WTC11 (cell line): ENCODE measurements around the gene EHF. TPM values are rescaled to one million over a fixed set of nuclear protein-coding genes. Genes with fewer than 3 reads are reported as not detected.

Experiments
- ATAC-seq: fragments of 200-7000 bp; cut with Tn5 transposase; 2 replicates; pipeline ENCODE4 v1.10.0; 2021; ENCODE audit warnings: mild to moderate bottlenecking, moderate library complexity
- CTCF ChIA-PET: fragments of 300-600 bp; sonication (Branson Sonifier 250); formaldehyde crosslinking; loops from one replicate; lab custom pipeline; 2021; ENCODE audit warnings: antibody characterized with exemption; lab: Charles Lee
- POLR2A ChIA-PET: fragments of 350-600 bp; sonication (Branson Sonifier 250); formaldehyde crosslinking; loops from one replicate; lab custom pipeline; 2021; ENCODE audit warnings: antibody characterized with exemption; lab: Charles Lee
- DNase-seq: peaks from one replicate; pipeline ENCODE4 v3.0.0; 2021; ENCODE audit warnings: low spot score
- H3K27ac Mint-ChIP-seq: 2 replicates; pipeline ENCODE4 v1.8.0; 2021; ENCODE audit warnings: mixed read lengths
- H3K27me3 Mint-ChIP-seq: 2 replicates; pipeline ENCODE4 v1.8.0; 2021; ENCODE audit warnings: low read depth, mild to moderate bottlenecking, moderate library complexity, mixed read lengths
- H3K36me3 Mint-ChIP-seq: 2 replicates; pipeline ENCODE4 v1.8.0; 2021; ENCODE audit warnings: mixed read lengths
- H3K4me1 Mint-ChIP-seq: 2 replicates; pipeline ENCODE4 v1.8.0; 2022; ENCODE audit warnings: mixed read lengths
- H3K4me3 Mint-ChIP-seq: 2 replicates; pipeline ENCODE4 v1.8.0; 2021; ENCODE audit warnings: mild to moderate bottlenecking, moderate library complexity, mixed read lengths
- H3K9me3 Mint-ChIP-seq: 2 replicates; pipeline ENCODE4 v1.8.0; 2021; ENCODE audit warnings: mixed read lengths
- CBFB ChIP-seq: sonication (generic); formaldehyde crosslinking; IDR thresholded peaks from 2 replicates; pipeline ENCODE4 v1.8.1; 2022; ENCODE audit warnings: mild to moderate bottlenecking, low read depth, missing genetic modification reagents
- CREM ChIP-seq: sonication (generic); formaldehyde crosslinking; IDR thresholded peaks from 2 replicates; pipeline ENCODE4 v1.8.1; 2022; ENCODE audit warnings: mild to moderate bottlenecking, missing genetic modification reagents, moderate library complexity
- FOXJ3 ChIP-seq: sonication (generic); formaldehyde crosslinking; IDR thresholded peaks from 2 replicates; pipeline ENCODE4 v1.9.0; 2021; ENCODE audit warnings: missing genetic modification reagents, mild to moderate bottlenecking, borderline replicate concordance
- GTF2I ChIP-seq: fragments of 250-450 bp; sonication (Bioruptor Pico); conservative IDR thresholded peaks from 2 replicates; pipeline ENCODE4 v1.4.0; 2021; ENCODE audit warnings: mild to moderate bottlenecking
- HMGA2 ChIP-seq: fragments of 250-450 bp; sonication (Bioruptor Pico); IDR thresholded peaks from 2 replicates; pipeline ENCODE4 v1.4.0; 2021; ENCODE audit warnings: mild to moderate bottlenecking, moderate library complexity
- IRF2 ChIP-seq: sonication (generic); formaldehyde crosslinking; IDR thresholded peaks from 2 replicates; pipeline ENCODE4 v1.8.0; 2022; ENCODE audit warnings: low read depth, missing genetic modification reagents, borderline replicate concordance
- JUN ChIP-seq: sonication (generic); formaldehyde crosslinking; IDR thresholded peaks from 2 replicates; pipeline ENCODE4 v1.8.0; 2023; ENCODE audit warnings: mild to moderate bottlenecking, missing genetic modification reagents
- MYBL2 ChIP-seq: sonication (generic); formaldehyde crosslinking; IDR thresholded peaks from 2 replicates; pipeline ENCODE4 v1.8.1; 2023; ENCODE audit warnings: mild to moderate bottlenecking, moderate library complexity, missing genetic modification reagents
- RELA ChIP-seq: sonication (generic); formaldehyde crosslinking; IDR thresholded peaks from 2 replicates; pipeline ENCODE4 v1.8.1; 2022; ENCODE audit warnings: missing genetic modification reagents, mild to moderate bottlenecking, borderline replicate concordance
- SMAD4 ChIP-seq: sonication (generic); formaldehyde crosslinking; IDR thresholded peaks from 2 replicates; pipeline ENCODE4 v1.8.0; 2022; ENCODE audit warnings: mild to moderate bottlenecking, missing genetic modification reagents
- SOX15 ChIP-seq: fragments of 250-450 bp; sonication (Bioruptor Pico); IDR thresholded peaks from 2 replicates; pipeline ENCODE4 v1.9.0; 2021; ENCODE audit warnings: mild to moderate bottlenecking
- TP53 ChIP-seq: sonication (generic); formaldehyde crosslinking; IDR thresholded peaks from 2 replicates; pipeline ENCODE4 v1.8.1; 2023; ENCODE audit warnings: mild to moderate bottlenecking, missing genetic modification reagents
- ZNF263 ChIP-seq: sonication (generic); formaldehyde crosslinking; IDR thresholded peaks from 2 replicates; pipeline ENCODE4 v1.8.1; 2022; ENCODE audit warnings: low read depth, mild to moderate bottlenecking, moderate library complexity, missing genetic modification reagents
- ZNF423 ChIP-seq: fragments of 250-450 bp; sonication (Bioruptor Pico); IDR thresholded peaks from 2 replicates; pipeline ENCODE4 v2.1.2; 2022; ENCODE audit warnings: mild to moderate bottlenecking, moderate library complexity
- total RNA-seq: library from RNA; stranded (reverse); gene quantifications from 3 replicates; pipeline ENCODE4 v1.2.3, GENCODE V29; 2021
- TF ChIP-seq, protein P1 (sequence below): sonication (generic); formaldehyde crosslinking; IDR thresholded peaks from 2 replicates; pipeline ENCODE4 v1.8.0; 2023; ENCODE audit warnings: mild to moderate bottlenecking, missing genetic modification reagents
- TF ChIP-seq, protein P2 (sequence below): sonication (generic); formaldehyde crosslinking; IDR thresholded peaks from 2 replicates; pipeline ENCODE4 v1.8.0; 2023; ENCODE audit warnings: missing genetic modification reagents
- TF ChIP-seq, protein P3 (sequence below): fragments of 250-450 bp; sonication (Bioruptor Pico); IDR thresholded peaks from 2 replicates; pipeline ENCODE4 v2.1.2; 2022; ENCODE audit warnings: mild to moderate bottlenecking, moderate library complexity
- TF ChIP-seq, protein P4 (sequence below): fragments of 250-450 bp; sonication (Bioruptor Pico); IDR thresholded peaks from 2 replicates; pipeline ENCODE4 v1.8.0; 2021; ENCODE audit warnings: mild to moderate bottlenecking
- TF ChIP-seq, protein P5 (sequence below): sonication (generic); formaldehyde crosslinking; IDR thresholded peaks from 2 replicates; pipeline ENCODE4 v1.8.1; 2023; ENCODE audit warnings: mild to moderate bottlenecking, missing genetic modification reagents, moderate library complexity
- TF ChIP-seq, protein P6 (sequence below): fragments of 250-450 bp; sonication (Bioruptor Pico); IDR thresholded peaks from 2 replicates; pipeline ENCODE4 v1.9.0; 2021; ENCODE audit warnings: mild to moderate bottlenecking, borderline replicate concordance

The EHF gene
- total RNA-seq, 1 experiment from 2014 or later, result 0.46 TPM

DNA sequence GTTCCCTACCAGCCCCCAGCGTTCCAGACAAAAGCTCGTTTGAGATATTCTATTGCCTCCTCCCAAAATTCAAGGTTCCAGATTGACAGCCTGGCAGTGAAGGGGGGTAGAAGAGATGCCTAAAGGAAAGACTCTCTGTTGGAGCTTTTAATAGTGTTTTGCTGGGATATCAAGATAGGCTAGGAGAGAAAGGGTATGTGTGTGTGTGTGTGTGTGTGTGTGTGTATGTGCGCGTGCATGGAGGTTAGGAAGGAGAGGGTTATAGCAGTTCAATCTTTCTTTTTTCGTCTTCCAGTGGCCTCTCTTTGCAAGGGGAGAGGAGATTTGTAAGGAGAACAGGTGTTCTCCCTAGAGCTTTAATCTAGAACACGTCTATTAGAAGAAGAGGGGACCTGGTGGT is 22.0 kb downstream of the EHF start (continued):
- TF ChIP-seq, protein P1, sequence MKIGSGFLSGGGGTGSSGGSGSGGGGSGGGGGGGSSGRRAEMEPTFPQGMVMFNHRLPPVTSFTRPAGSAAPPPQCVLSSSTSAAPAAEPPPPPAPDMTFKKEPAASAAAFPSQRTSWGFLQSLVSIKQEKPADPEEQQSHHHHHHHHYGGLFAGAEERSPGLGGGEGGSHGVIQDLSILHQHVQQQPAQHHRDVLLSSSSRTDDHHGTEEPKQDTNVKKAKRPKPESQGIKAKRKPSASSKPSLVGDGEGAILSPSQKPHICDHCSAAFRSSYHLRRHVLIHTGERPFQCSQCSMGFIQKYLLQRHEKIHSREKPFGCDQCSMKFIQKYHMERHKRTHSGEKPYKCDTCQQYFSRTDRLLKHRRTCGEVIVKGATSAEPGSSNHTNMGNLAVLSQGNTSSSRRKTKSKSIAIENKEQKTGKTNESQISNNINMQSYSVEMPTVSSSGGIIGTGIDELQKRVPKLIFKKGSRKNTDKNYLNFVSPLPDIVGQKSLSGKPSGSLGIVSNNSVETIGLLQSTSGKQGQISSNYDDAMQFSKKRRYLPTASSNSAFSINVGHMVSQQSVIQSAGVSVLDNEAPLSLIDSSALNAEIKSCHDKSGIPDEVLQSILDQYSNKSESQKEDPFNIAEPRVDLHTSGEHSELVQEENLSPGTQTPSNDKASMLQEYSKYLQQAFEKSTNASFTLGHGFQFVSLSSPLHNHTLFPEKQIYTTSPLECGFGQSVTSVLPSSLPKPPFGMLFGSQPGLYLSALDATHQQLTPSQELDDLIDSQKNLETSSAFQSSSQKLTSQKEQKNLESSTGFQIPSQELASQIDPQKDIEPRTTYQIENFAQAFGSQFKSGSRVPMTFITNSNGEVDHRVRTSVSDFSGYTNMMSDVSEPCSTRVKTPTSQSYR (CRISPR knock-in tag), result no peak
- TF ChIP-seq, protein P2, sequence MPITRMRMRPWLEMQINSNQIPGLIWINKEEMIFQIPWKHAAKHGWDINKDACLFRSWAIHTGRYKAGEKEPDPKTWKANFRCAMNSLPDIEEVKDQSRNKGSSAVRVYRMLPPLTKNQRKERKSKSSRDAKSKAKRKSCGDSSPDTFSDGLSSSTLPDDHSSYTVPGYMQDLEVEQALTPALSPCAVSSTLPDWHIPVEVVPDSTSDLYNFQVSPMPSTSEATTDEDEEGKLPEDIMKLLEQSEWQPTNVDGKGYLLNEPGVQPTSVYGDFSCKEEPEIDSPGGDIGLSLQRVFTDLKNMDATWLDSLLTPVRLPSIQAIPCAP, result no peak
- TF ChIP-seq SMAD4 (CRISPR knock-in tag) (no peak), SOX15 (CRISPR knock-in tag) (no peak), FOXJ3 (CRISPR knock-in tag) (no peak)
- TF ChIP-seq, all 79 proteins: peak for 0

DNA sequence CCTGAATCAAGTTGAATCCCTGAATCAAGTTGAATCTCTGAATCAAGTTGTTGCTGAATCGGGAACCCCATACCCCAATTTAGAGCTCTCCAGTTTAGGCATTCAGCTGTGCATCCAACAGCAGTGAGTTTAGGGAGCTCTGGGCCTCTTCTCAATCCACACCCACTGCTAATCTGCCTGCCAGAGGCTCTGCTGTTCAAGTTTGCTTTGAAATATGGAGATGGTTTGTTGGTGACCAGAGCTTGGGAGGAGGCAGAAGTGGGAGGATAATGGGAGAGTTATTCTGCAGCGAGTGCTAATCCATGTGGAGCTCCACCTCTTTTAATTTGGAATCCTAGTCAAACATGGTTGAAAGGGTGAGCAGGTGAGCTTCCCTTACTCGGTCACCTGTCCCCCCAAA is 22.4 kb downstream of the EHF start:
- TF ChIP-seq, protein P3, sequence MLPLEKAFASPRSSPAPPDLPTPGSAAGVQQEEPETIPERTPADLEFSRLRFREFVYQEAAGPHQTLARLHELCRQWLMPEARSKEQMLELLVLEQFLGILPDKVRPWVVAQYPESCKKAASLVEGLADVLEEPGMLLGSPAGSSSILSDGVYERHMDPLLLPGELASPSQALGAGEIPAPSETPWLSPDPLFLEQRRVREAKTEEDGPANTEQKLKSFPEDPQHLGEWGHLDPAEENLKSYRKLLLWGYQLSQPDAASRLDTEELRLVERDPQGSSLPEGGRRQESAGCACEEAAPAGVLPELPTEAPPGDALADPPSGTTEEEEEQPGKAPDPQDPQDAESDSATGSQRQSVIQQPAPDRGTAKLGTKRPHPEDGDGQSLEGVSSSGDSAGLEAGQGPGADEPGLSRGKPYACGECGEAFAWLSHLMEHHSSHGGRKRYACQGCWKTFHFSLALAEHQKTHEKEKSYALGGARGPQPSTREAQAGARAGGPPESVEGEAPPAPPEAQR (CRISPR knock-in tag), result no peak
- TF ChIP-seq CBFB (no peak), TP53 (CRISPR knock-in tag) (no peak), JUN (CRISPR knock-in tag) (no peak), IRF2 (CRISPR knock-in tag) (no peak), FOXJ3 (CRISPR knock-in tag) (no peak), ZNF263 (CRISPR knock-in tag) (no peak), MYBL2 (CRISPR knock-in tag) (no peak), HMGA2 (CRISPR knock-in tag) (no peak)
- peaks cover 15% of the 10 kb centered on the region for H3K4me1 Mint-ChIP-seq
- no peaks in the 10 kb centered on the region for H3K9me3 Mint-ChIP-seq
- no peak overlapping the region for H3K27ac Mint-ChIP-seq
- peaks cover 4% of the 10 kb centered on the region for H3K27me3 Mint-ChIP-seq
- H3K4me3 Mint-ChIP-seq, result no peak overlapping the region
- ATAC-seq (no peak), DNase-seq (no peak)
- no peaks in the 10 kb centered on the region for H3K36me3 Mint-ChIP-seq
- CTCF ChIA-PET, result no interaction called here
- POLR2A ChIA-PET, result no interaction called here

DNA sequence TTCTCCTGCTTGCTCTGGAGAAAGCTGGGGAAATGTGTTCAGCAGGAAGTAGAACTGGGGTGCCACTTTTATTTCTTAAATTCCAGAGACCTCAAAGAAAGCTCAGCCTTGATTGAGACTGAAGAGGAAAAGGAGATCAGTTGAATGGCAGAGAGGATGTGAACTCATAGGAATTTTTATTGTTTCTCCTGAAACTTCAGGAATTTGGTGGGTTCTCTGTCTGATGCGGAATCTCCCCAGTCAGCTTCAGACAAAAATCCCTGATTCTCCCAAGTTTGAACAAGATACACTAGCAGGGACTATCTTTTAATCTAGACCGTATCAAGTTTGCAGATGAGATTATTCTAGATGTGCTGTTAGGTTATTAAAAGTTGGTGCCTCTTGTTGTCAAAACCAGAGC is 23.0 kb downstream of the EHF start:
- TF ChIP-seq GTF2I (no peak), RELA (CRISPR knock-in tag) (no peak), CREM (no peak), ZNF423 (no peak)
- TF ChIP-seq, protein P4, sequence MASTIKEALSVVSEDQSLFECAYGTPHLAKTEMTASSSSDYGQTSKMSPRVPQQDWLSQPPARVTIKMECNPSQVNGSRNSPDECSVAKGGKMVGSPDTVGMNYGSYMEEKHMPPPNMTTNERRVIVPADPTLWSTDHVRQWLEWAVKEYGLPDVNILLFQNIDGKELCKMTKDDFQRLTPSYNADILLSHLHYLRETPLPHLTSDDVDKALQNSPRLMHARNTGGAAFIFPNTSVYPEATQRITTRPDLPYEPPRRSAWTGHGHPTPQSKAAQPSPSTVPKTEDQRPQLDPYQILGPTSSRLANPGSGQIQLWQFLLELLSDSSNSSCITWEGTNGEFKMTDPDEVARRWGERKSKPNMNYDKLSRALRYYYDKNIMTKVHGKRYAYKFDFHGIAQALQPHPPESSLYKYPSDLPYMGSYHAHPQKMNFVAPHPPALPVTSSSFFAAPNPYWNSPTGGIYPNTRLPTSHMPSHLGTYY (CRISPR knock-in tag), result no peak
- TF ChIP-seq, protein P5, sequence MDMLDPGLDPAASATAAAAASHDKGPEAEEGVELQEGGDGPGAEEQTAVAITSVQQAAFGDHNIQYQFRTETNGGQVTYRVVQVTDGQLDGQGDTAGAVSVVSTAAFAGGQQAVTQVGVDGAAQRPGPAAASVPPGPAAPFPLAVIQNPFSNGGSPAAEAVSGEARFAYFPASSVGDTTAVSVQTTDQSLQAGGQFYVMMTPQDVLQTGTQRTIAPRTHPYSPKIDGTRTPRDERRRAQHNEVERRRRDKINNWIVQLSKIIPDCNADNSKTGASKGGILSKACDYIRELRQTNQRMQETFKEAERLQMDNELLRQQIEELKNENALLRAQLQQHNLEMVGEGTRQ (CRISPR knock-in tag), result no peak
- TF ChIP-seq, protein P6, sequence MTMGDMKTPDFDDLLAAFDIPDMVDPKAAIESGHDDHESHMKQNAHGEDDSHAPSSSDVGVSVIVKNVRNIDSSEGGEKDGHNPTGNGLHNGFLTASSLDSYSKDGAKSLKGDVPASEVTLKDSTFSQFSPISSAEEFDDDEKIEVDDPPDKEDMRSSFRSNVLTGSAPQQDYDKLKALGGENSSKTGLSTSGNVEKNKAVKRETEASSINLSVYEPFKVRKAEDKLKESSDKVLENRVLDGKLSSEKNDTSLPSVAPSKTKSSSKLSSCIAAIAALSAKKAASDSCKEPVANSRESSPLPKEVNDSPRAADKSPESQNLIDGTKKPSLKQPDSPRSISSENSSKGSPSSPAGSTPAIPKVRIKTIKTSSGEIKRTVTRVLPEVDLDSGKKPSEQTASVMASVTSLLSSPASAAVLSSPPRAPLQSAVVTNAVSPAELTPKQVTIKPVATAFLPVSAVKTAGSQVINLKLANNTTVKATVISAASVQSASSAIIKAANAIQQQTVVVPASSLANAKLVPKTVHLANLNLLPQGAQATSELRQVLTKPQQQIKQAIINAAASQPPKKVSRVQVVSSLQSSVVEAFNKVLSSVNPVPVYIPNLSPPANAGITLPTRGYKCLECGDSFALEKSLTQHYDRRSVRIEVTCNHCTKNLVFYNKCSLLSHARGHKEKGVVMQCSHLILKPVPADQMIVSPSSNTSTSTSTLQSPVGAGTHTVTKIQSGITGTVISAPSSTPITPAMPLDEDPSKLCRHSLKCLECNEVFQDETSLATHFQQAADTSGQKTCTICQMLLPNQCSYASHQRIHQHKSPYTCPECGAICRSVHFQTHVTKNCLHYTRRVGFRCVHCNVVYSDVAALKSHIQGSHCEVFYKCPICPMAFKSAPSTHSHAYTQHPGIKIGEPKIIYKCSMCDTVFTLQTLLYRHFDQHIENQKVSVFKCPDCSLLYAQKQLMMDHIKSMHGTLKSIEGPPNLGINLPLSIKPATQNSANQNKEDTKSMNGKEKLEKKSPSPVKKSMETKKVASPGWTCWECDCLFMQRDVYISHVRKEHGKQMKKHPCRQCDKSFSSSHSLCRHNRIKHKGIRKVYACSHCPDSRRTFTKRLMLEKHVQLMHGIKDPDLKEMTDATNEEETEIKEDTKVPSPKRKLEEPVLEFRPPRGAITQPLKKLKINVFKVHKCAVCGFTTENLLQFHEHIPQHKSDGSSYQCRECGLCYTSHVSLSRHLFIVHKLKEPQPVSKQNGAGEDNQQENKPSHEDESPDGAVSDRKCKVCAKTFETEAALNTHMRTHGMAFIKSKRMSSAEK (CRISPR knock-in tag), result no peak
- POLR2A ChIA-PET, result no interaction called here
- Mint-ChIP-seq H3K27ac (no peak overlapping the region), H3K4me1 (peaks cover 15% of the 10 kb centered on the region), H3K9me3 (no peaks in the 10 kb centered on the region), H3K4me3 (no peak overlapping the region), H3K27me3 (peaks cover 4% of the 10 kb centered on the region), H3K36me3 (no peaks in the 10 kb centered on the region)
- DNase-seq, result no peak
- no peak for ATAC-seq
- CTCF ChIA-PET, result no interaction called here
